Hepatocyte (in vitro differentiated cells): Measurements from ENCODE around the gene KLHL12.

Source experiments
- EZH2phosphoT487 ChIP-seq: fragments of 200-600 bp; sonication (generic); IDR thresholded peaks from one replicate; pipeline ENCODE4 v1.6.1; 2018; ENCODE audit warnings: antibody characterized with exemption, mild to moderate bottlenecking, low read depth, moderate library complexity; ENCODE audit not compliant: unreplicated experiment, severe bottlenecking
- TF ChIP-seq, protein P1 (sequence below): fragments of 200-600 bp; sonication (generic); IDR thresholded peaks from 2 replicates; pipeline ENCODE4 v1.5.1; 2016; ENCODE audit warnings: antibody characterized with exemption, mild to moderate bottlenecking; ENCODE audit not compliant: poor library complexity

GRCh38 chr1:202858789-202859414 is 68.1 kb downstream of the KLHL12 start:
- TF ChIP-seq, protein P1, sequence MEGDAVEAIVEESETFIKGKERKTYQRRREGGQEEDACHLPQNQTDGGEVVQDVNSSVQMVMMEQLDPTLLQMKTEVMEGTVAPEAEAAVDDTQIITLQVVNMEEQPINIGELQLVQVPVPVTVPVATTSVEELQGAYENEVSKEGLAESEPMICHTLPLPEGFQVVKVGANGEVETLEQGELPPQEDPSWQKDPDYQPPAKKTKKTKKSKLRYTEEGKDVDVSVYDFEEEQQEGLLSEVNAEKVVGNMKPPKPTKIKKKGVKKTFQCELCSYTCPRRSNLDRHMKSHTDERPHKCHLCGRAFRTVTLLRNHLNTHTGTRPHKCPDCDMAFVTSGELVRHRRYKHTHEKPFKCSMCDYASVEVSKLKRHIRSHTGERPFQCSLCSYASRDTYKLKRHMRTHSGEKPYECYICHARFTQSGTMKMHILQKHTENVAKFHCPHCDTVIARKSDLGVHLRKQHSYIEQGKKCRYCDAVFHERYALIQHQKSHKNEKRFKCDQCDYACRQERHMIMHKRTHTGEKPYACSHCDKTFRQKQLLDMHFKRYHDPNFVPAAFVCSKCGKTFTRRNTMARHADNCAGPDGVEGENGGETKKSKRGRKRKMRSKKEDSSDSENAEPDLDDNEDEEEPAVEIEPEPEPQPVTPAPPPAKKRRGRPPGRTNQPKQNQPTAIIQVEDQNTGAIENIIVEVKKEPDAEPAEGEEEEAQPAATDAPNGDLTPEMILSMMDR: no peak
- TF ChIP-seq EZH2phosphoT487: no peak
